Measurements from ENCODE around the gene ADGRE1. TPM values are rescaled to one million over a fixed set of nuclear protein-coding genes. Genes with fewer than 3 reads are reported as not detected.

The ADGRE1 gene
- total RNA-seq, 1 donor from 2014 or later = not detected

- TF ChIP-seq CTCF (IDR thresholded peaks at IDR 0.05; ENCODE audit: insufficient read depth, low read length, poor library complexity, severe bottlenecking) = no peak
- Histone ChIP-seq H3K36me3 (ENCODE audit: control insufficient read depth, insufficient read depth, low read length) (no peaks in the 10 kb centered on the region), H3K27me3 (ENCODE audit: control insufficient read depth, insufficient read depth, low read length) (no peaks in the 10 kb centered on the region), H3K4me3 (ENCODE audit: low read depth, low read length) (no peak overlapping the region)
- no peak for DNase-seq (ENCODE audit: low read depth)
Observed at GRCh38 chr19:6971366-6971765, 84.0 kb downstream of the ADGRE1 start.

- Histone ChIP-seq H3K4me3 (ENCODE audit: low read depth, low read length) (no peak overlapping the region), H3K27me3 (ENCODE audit: control insufficient read depth, insufficient read depth, low read length) (no peaks in the 10 kb centered on the region), H3K36me3 (ENCODE audit: control insufficient read depth, insufficient read depth, low read length) (no peaks in the 10 kb centered on the region)
- TF ChIP-seq CTCF (IDR thresholded peaks at IDR 0.05; ENCODE audit: insufficient read depth, low read length, poor library complexity, severe bottlenecking) = no peak
- DNase-seq (ENCODE audit: low read depth) = no peak
Observed at GRCh38 chr19:6976197-6976596, 88.8 kb downstream of the ADGRE1 start.

- DNase-seq (ENCODE audit: low read depth) = no peak
- no peaks in the 10 kb centered on the region for H3K27me3 ChIP-seq (ENCODE audit: control insufficient read depth, insufficient read depth, low read length)
Observed at GRCh38 chr19:6979399-6979798, 92.0 kb downstream of the ADGRE1 start.

GRCh38 chr19:6983448-6983847 lies 96.1 kb downstream of the ADGRE1 start:
- TF ChIP-seq CTCF (IDR thresholded peaks at IDR 0.05; ENCODE audit: insufficient read depth, low read length, poor library complexity, severe bottlenecking) = no peak
- Histone ChIP-seq H3K27me3 (ENCODE audit: control insufficient read depth, insufficient read depth, low read length) (no peaks in the 10 kb centered on the region), H3K36me3 (ENCODE audit: control insufficient read depth, insufficient read depth, low read length) (no peaks in the 10 kb centered on the region), H3K4me3 (ENCODE audit: low read depth, low read length) (no peak overlapping the region)
- no peak for DNase-seq (ENCODE audit: low read depth)

More at GRCh38 chr19:6979399-6979798, 92.0 kb downstream of the ADGRE1 start:
- H3K4me3 ChIP-seq (ENCODE audit: low read depth, low read length) = no peak overlapping the region
- no peaks in the 10 kb centered on the region for H3K36me3 ChIP-seq (ENCODE audit: control insufficient read depth, insufficient read depth, low read length)
- no peak for TF ChIP-seq CTCF (IDR thresholded peaks at IDR 0.05; ENCODE audit: insufficient read depth, low read length, poor library complexity, severe bottlenecking)

- no peak for DNase-seq (ENCODE audit: low read depth)
Observed at GRCh38 chr19:6987850-6988249, 100.5 kb downstream of the ADGRE1 start.

More at GRCh38 chr19:6987850-6988249, 100.5 kb downstream of the ADGRE1 start:
- no peaks in the 10 kb centered on the region for H3K27me3 ChIP-seq (ENCODE audit: control insufficient read depth, insufficient read depth, low read length)
- no peaks in the 10 kb centered on the region for H3K36me3 ChIP-seq (ENCODE audit: control insufficient read depth, insufficient read depth, low read length)
- TF ChIP-seq CTCF (IDR thresholded peaks at IDR 0.05; ENCODE audit: insufficient read depth, low read length, poor library complexity, severe bottlenecking) = no peak
- no peak overlapping the region for H3K4me3 ChIP-seq (ENCODE audit: low read depth, low read length)
